GM12865 (cell line): ENCODE data around the gene ATG13.

Experiments
- DNase-seq: peaks from one replicate; pipeline ENCODE4 v3.0.0; 2010; ENCODE audit warnings: low read depth
- H3K4me3 ChIP-seq: 2 replicates; pipeline ENCODE4 v1.5.1; 2011; ENCODE audit warnings: mild to moderate bottlenecking, low read depth, low read length, control low read depth
- TF ChIP-seq, protein P1 (sequence below): IDR thresholded peaks from 2 replicates; pipeline ENCODE4 v1.5.1; 2011; ENCODE audit warnings: low read length, control low read depth, low read depth, inconsistent platforms; ENCODE audit not compliant: insufficient read depth; ENCODE audit errors: missing control alignments

Gene ATG13

DNA sequence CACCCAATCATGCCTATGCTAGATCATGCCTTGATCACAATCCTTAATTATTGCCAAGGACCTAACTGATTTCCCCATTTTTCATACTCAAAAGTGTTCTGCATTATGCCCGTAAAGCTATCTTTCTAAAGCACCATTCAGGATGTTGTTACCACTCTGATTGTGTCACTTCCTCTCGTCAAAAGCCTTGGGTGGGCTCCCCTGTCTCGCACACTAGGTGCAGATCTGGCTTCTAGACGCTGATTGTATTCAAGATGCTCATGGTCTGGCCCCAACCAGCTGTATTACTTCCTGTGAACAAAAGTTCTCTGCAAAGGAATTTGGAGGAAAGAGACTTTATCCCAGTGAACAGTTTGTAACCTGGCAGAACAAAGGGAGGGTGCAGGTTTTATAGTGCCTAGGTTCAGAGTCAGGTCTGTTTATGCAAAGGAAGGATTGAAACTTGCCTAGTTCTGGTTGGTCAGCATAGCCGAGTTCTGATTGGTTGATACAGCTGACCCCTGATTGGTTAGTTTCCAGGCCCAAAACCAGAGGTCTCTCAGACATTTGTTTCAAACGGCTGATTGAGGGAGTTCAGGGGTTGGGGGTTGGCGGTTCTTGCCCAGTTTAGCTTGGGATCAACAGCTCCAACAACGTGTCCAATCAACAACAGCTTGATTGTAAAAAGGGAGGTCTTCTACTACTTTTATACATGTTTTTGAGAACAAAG lies 25.4 kb downstream of the ATG13 start:
- DNase-seq = no peak
- no peak overlapping the region for H3K4me3 ChIP-seq
- TF ChIP-seq, protein P1, sequence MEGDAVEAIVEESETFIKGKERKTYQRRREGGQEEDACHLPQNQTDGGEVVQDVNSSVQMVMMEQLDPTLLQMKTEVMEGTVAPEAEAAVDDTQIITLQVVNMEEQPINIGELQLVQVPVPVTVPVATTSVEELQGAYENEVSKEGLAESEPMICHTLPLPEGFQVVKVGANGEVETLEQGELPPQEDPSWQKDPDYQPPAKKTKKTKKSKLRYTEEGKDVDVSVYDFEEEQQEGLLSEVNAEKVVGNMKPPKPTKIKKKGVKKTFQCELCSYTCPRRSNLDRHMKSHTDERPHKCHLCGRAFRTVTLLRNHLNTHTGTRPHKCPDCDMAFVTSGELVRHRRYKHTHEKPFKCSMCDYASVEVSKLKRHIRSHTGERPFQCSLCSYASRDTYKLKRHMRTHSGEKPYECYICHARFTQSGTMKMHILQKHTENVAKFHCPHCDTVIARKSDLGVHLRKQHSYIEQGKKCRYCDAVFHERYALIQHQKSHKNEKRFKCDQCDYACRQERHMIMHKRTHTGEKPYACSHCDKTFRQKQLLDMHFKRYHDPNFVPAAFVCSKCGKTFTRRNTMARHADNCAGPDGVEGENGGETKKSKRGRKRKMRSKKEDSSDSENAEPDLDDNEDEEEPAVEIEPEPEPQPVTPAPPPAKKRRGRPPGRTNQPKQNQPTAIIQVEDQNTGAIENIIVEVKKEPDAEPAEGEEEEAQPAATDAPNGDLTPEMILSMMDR = no peak

DNA sequence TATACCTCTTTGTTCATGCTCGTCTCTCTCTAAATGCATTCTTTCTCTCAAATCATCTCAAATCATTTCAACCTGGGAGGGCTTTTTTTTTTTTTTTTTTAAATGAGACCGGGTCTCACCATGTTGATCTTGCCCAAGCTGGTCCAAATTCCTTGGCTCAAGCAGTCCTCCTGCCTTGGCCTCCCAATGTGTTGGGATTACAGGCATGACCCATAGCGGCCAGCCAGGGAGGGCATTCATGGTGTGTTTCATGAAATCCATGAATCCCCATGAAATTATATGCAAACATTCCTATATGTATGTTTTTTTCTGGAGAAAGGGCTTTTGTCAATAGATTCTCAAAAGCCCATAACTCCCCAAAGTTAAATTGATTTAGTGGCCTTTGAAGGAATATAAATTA lies 26.2 kb downstream of the ATG13 start:
- TF ChIP-seq, protein P1 = no peak
- DNase-seq = no peak

DNA sequence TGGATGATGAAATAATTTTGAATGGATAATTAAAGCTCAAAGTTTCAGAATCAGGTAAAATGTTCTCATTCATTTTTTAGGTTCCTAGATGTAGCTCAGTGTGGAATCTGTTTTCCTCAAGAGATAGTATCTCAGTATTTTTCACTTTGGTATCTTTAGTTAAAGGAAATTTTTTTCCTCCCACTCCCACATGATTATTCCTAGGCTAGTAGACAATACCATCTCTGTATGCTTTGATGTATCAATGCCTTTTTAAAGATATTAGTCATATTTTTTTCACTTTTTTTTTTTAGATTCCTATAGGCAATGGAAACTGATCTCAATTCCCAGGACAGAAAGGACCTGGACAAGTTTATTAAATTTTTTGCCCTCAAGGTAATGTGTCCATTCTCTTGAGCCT lies 26.6 kb downstream of the ATG13 start:
- TF ChIP-seq, protein P1 = no peak
- no peak overlapping the region for H3K4me3 ChIP-seq
- no peak for DNase-seq

More for the DNA sequence above, 26.2 kb downstream of the ATG13 start:
- no peak overlapping the region for H3K4me3 ChIP-seq

DNA sequence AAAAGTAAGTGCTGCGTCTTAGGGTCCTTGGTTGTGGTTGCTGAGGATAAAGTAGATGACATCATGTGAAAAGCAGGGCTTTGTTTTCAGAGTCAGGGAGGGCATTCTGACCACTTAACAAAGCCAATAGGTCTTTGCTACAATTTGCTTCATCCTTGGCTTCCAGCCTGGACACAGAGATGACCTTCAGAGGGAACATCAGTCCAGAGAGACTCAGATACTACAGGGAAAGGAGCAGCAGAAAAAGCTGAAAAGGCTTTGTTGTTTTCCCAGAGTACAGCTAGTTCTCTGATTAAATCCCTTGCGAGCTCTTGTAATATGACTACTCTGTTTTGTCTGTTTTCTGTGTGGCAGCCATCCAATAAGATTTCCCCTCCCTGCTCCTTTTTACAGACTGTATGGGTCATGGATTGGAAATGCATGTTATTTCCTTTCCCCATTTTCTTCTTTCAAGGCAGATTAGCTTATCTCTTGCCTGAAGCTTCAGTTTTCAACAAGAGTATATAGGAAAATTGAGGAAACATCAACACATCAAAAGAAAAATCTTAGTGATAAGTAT lies 31.9 kb downstream of the ATG13 start:
- TF ChIP-seq, protein P1 = no peak
- DNase-seq = no peak
- no peak overlapping the region for H3K4me3 ChIP-seq

DNA sequence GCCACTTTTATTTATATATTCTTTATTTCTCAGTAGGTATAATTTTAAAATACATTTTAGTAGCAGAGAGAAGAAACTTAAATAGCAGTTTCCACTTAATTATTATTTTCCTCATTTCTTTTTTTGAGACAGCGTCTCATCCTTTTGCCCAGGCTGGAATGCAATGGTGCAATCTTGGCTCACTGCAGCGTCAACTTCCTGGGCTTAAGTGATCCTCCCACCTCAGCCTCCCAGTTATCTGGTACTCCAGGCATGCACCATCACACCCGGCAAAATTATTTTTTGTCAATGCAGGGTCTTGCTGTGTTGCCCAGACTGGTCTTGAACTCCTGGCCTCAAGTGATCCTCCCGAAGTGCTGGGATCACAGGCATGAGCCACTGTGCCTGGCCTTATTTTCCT lies 38.3 kb downstream of the ATG13 start:
- no peak overlapping the region for H3K4me3 ChIP-seq
- no peak for DNase-seq
- TF ChIP-seq, protein P1 = no peak

DNA sequence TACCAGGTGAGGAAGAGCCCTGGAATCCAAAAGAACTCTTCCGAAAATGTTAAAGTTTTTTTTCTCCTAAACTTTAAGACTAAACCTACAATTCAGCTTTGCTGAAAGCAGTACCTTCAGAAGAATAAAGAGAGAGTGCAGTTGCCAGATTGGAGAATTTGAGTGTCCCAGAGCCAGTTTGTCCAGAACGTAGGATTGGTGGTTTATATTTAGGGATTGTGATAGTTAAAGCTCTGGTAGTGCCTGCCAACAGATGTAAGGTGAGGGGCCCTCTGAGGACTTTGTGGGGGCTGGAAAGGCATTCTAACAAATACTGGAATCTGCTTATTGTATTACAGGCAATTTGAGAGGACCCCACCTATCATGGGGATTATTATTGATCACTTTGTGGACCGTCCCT lies 39.8 kb downstream of the ATG13 start:
- TF ChIP-seq, protein P1 = no peak
- no peak overlapping the region for H3K4me3 ChIP-seq
- no peak for DNase-seq

DNA sequence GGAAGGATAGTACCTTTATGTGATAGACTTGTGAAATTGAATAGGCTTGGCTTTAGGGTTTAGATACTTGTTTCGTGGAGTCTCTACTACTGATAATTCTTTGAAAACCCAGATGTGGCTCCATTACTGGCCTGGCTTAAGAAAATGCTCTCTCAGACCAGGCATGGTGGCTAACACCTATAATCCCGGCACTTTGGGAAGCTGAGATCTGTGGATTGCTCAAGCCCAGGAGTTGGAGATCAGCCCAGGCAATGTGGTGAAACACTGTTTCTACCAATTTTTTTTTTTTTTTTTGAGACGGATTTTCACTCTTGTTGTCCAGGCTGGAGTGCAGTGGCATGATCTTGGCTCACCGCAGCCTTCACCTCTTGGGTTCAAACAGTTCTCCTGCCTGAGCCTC lies 40.9 kb downstream of the ATG13 start:
- no peak overlapping the region for H3K4me3 ChIP-seq
- DNase-seq = no peak
- TF ChIP-seq, protein P1 = no peak
